H9 (cell line): ENCODE results near the gene WFIKKN2. TPM values are rescaled to one million over a fixed set of nuclear protein-coding genes. Genes with fewer than 3 reads are reported as not detected.
A peak's percentile ranks its signal among the peaks of the same experiment; 100 is the strongest.

ENCODE experiments used
- DNase-seq: peaks from one replicate; pipeline ENCODE4 v3.0.0-alpha.2; 2017
- H2AFZ ChIP-seq: one replicate; pipeline ENCODE4 v1.6.1; 2013; ENCODE audit warnings: mild to moderate bottlenecking, low read length, control low read depth, moderate library complexity
- H2AK5ac ChIP-seq: 2 replicates; pipeline ENCODE4 v1.6.1; 2013; ENCODE audit warnings: low read length, control low read depth, mixed read lengths; ENCODE audit not compliant: insufficient read length
- H2BK120ac ChIP-seq: one replicate; pipeline ENCODE4 v1.6.1; 2013; ENCODE audit warnings: low read depth, mild to moderate bottlenecking, low read length, control low read depth, inconsistent platforms; ENCODE audit not compliant: poor library complexity, severe bottlenecking
- H2BK12ac ChIP-seq: 2 replicates; pipeline ENCODE4 v1.6.1; 2013; ENCODE audit warnings: low read length, control low read depth, mixed read lengths, low read depth; ENCODE audit not compliant: insufficient read length
- H2BK15ac ChIP-seq: 2 replicates; pipeline ENCODE4 v1.6.1; 2013; ENCODE audit warnings: low read depth, low read length, control low read depth
- H2BK20ac ChIP-seq: one replicate; pipeline ENCODE4 v1.6.1; 2013; ENCODE audit warnings: low read depth, mild to moderate bottlenecking, low read length, control low read depth, inconsistent platforms; ENCODE audit not compliant: poor library complexity, severe bottlenecking
- H2BK5ac ChIP-seq: 2 replicates; pipeline ENCODE4 v1.6.1; 2013; ENCODE audit warnings: low read length, control low read depth, mixed read lengths; ENCODE audit not compliant: insufficient read length
- H3K14ac ChIP-seq: 2 replicates; pipeline ENCODE4 v1.6.1; 2013; ENCODE audit warnings: low read length, control low read depth; ENCODE audit not compliant: insufficient read depth
- H3K18ac ChIP-seq: 2 replicates; pipeline ENCODE4 v1.6.1; 2013; ENCODE audit warnings: low read depth, mild to moderate bottlenecking, mixed read lengths, low read length, control low read depth; ENCODE audit not compliant: insufficient read length
- H3K23ac ChIP-seq: 2 replicates; pipeline ENCODE4 v1.6.1; 2013; ENCODE audit warnings: low read length, control low read depth, mixed read lengths, low read depth; ENCODE audit not compliant: insufficient read length
- H3K23me2 ChIP-seq: 2 replicates; pipeline ENCODE4 v1.6.1; 2013; ENCODE audit warnings: low read depth, mild to moderate bottlenecking, mixed read lengths, low read length, control low read depth; ENCODE audit not compliant: insufficient read length, poor library complexity, severe bottlenecking
- H3K27ac ChIP-seq: 2 replicates; pipeline ENCODE4 v1.5.1; 2013; ENCODE audit warnings: low read length, control low read depth, mixed read lengths, low read depth; ENCODE audit not compliant: insufficient read length
- H3K27me3 ChIP-seq: 2 replicates; pipeline ENCODE4 v1.6.1; 2013; ENCODE audit warnings: low read length, control low read depth, inconsistent platforms; ENCODE audit not compliant: insufficient read depth
- H3K4ac ChIP-seq: 2 replicates; pipeline ENCODE4 v1.6.1; 2013; ENCODE audit warnings: low read depth, mild to moderate bottlenecking, control low read depth, inconsistent platforms, low read length, moderate library complexity
- H3K4me1 ChIP-seq: 2 replicates; pipeline ENCODE4 v1.6.1; 2013; ENCODE audit warnings: low read length, control low read depth, inconsistent platforms; ENCODE audit not compliant: insufficient read depth
- H3K4me2 ChIP-seq: 2 replicates; pipeline ENCODE4 v1.6.1; 2013; ENCODE audit warnings: low read length, control low read depth, mixed read lengths; ENCODE audit not compliant: insufficient read length, insufficient read depth
- H3K56ac ChIP-seq: 2 replicates; pipeline ENCODE4 v1.6.1; 2013; ENCODE audit warnings: low read depth, mild to moderate bottlenecking, mixed read lengths, low read length, control low read depth; ENCODE audit not compliant: insufficient read length
- H3K79me1 ChIP-seq: 2 replicates; pipeline ENCODE4 v1.6.1; 2013; ENCODE audit warnings: low read depth, mild to moderate bottlenecking, moderate library complexity, low read length, control low read depth, inconsistent platforms; ENCODE audit not compliant: insufficient read depth, poor library complexity, severe bottlenecking
- H3K79me2 ChIP-seq: 2 replicates; pipeline ENCODE4 v1.6.1; 2013; ENCODE audit warnings: low read length, control low read depth, inconsistent platforms; ENCODE audit not compliant: insufficient read depth
- H3K9ac ChIP-seq: 2 replicates; pipeline ENCODE4 v1.6.1; 2013; ENCODE audit warnings: low read length, control low read depth, mixed read lengths; ENCODE audit not compliant: insufficient read length; ENCODE audit errors: extremely low read depth
- H3K9me3 ChIP-seq: one replicate; pipeline ENCODE4 v1.6.1; 2013; ENCODE audit warnings: low read depth, low read length, inconsistent platforms; ENCODE audit not compliant: control insufficient read depth
- H3T11ph ChIP-seq: one replicate; pipeline ENCODE4 v1.6.1; 2013; ENCODE audit warnings: mild to moderate bottlenecking, low read length, control low read depth, inconsistent platforms
- H4K20me1 ChIP-seq: one replicate; pipeline ENCODE4 v1.6.1; 2013; ENCODE audit not compliant: control insufficient read depth, insufficient read length, insufficient read depth
- H4K5ac ChIP-seq: 2 replicates; pipeline ENCODE4 v1.6.1; 2013; ENCODE audit warnings: low read depth, mild to moderate bottlenecking, mixed read lengths, low read length, control low read depth; ENCODE audit not compliant: insufficient read length
- H4K8ac ChIP-seq: replicated peaks from 2 replicates; pipeline ENCODE4 v1.6.1; 2013; ENCODE audit warnings: low read length, control low read depth, mixed read lengths, low read depth; ENCODE audit not compliant: insufficient read length
- H4K91ac ChIP-seq: 2 replicates; pipeline ENCODE4 v1.6.1; 2013; ENCODE audit warnings: low read depth, mild to moderate bottlenecking, moderate library complexity, mixed read lengths, low read length, control low read depth; ENCODE audit not compliant: insufficient read length
- H3K27ac Mint-ChIP-seq, 3 experiments: 2 replicates in 2 of 3; 3 replicates in 1 of 3; pipeline ENCODE4 v1.8.0; 2020 to 2021; ENCODE audit warnings: mixed read lengths in 3 of 3, mild to moderate bottlenecking in 1 of 3, moderate library complexity in 1 of 3
- H3K27me3 Mint-ChIP-seq: 2 replicates; pipeline ENCODE4 v1.8.0; 2021; ENCODE audit warnings: low read depth, mild to moderate bottlenecking, moderate library complexity, mixed read lengths
- H3K36me3 Mint-ChIP-seq, 3 experiments: 2 replicates in 2 of 3; 3 replicates in 1 of 3; pipeline ENCODE4 v1.8.0; 2020 to 2021; ENCODE audit warnings: low read depth in 3 of 3, mixed read lengths in 3 of 3; ENCODE audit not compliant: insufficient read depth in 1 of 3
- H3K4me1 Mint-ChIP-seq, 2 experiments: 2 replicates each; pipeline ENCODE4 v1.8.0; 2020; ENCODE audit warnings: mixed read lengths in 2 of 2
- H3K4me3 Mint-ChIP-seq, 2 experiments: 2 replicates in 1 of 2; 3 replicates in 1 of 2; pipeline ENCODE4 v1.8.0; 2020 to 2021; ENCODE audit warnings: mild to moderate bottlenecking in 2 of 2, mixed read lengths in 2 of 2, moderate library complexity in 1 of 2
- H3K9me3 Mint-ChIP-seq, 2 experiments: 2 replicates in 1 of 2; 3 replicates in 1 of 2; pipeline ENCODE4 v1.8.0; 2020; ENCODE audit warnings: mild to moderate bottlenecking in 2 of 2, mixed read lengths in 2 of 2, moderate library complexity in 1 of 2
- CTCF ChIP-seq: fragments of 200-600 bp; sonication (generic); conservative IDR thresholded peaks from 3 replicates; pipeline ENCODE4 v1.8.0; 2021; ENCODE audit warnings: antibody characterized with exemption, mild to moderate bottlenecking
- WGBS: extraction: QIAGEN DNeasy Blood & Tissue Kit; methylation state at CpG from one replicate; pipeline ENCODE4 v1.1.7; 2013; ENCODE audit warnings: missing lambda C conversion rate, low lambda C conversion rate, mixed read lengths; ENCODE audit not compliant: insufficient read length; ENCODE audit errors: extremely low coverage; 5-methylcytosine and 5-hydroxymethylcytosine counted together
- total RNA-seq: library from RNA; stranded (reverse); gene quantifications from 2 replicates; pipeline ENCODE4 v1.2.1, GENCODE V29; 2021

The WFIKKN2 gene
- total RNA-seq, 1 experiment from 2014 or later, result 1.1 TPM

GRCh38 chr17:50868140-50868438 is 32.7 kb downstream of the WFIKKN2 start:
- Histone ChIP-seq H4K91ac (no peak overlapping the region), H4K5ac (no peak overlapping the region), H3K14ac (no peak overlapping the region), H3K4me2 (peak overlapping the region; percentile 62), H2BK15ac (no peak overlapping the region), H4K8ac (no peak overlapping the region), H3K79me1 (peaks cover 1% of the 10 kb centered on the region), H3K79me2 (peaks cover 6% of the 10 kb centered on the region; the same call in 1 of the 2 replicates), H2BK5ac (no peak overlapping the region), H3K27me3 (no peaks in the 10 kb centered on the region), H2AFZ (no peak overlapping the region), H2BK20ac (no peak overlapping the region), H4K20me1 (no peaks in the 10 kb centered on the region), H2BK120ac (no peak overlapping the region), H2BK12ac (no peak overlapping the region), H3K9me3 (no peaks in the 10 kb centered on the region), H3K23me2 (peaks cover 4% of the 10 kb centered on the region), H3T11ph (no peak overlapping the region), H3K27ac (peak overlapping the region; percentile 69), H3K23ac (no peak overlapping the region), H3K9ac (no peak overlapping the region), H3K4me1 (no peaks in the 10 kb centered on the region), H3K4ac (no peak overlapping the region), H2AK5ac (no peak overlapping the region), H3K56ac (no peak overlapping the region), H3K18ac (no peak overlapping the region)
- WGBS, result no CpG with 5 or more reads among the region's 1 CpG
- TF ChIP-seq CTCF, result no peak
- Mint-ChIP-seq H3K4me3 (peak overlapping the region; percentile 90 to 93), H3K27me3 (no peaks in the 10 kb centered on the region), H3K4me1 (peaks cover 24 to 26% of the 10 kb centered on the region in 2 experiments), H3K36me3 (peaks cover 1 to 12% (median 8%) of the 10 kb centered on the region in 3 experiments; a peak in 6 of 7 replicates), H3K27ac (peak overlapping the region; percentile 99 to 100 (median 99)), H3K9me3 (no peaks in the 10 kb centered on the region; a peak in 2 of 5 replicates)
- no peak for DNase-seq
